Rectal smooth muscle tissue (tissue), 1 donor: Measurements from ENCODE around the gene HOGA1.
"Not testable (repeated sequence)": the region's sequence is repeated elsewhere in the genome, so short reads cannot be mapped to it uniquely, and the experiment has no call there.

Experiments
- H3K27ac ChIP-seq: one replicate; pipeline ENCODE4 v1.7.0; 2013; ENCODE audit warnings: low read depth, low read length, inconsistent platforms
- H3K27me3 ChIP-seq: one replicate; pipeline ENCODE4 v1.7.0; 2013; ENCODE audit warnings: low read length; ENCODE audit not compliant: control insufficient read depth, insufficient read depth
- H3K36me3 ChIP-seq: one replicate; pipeline ENCODE4 v1.7.0; 2013; ENCODE audit warnings: low read length; ENCODE audit not compliant: control insufficient read depth, insufficient read depth
- H3K4me1 ChIP-seq: one replicate; pipeline ENCODE4 v1.7.0; 2013; ENCODE audit warnings: low read length; ENCODE audit not compliant: control insufficient read depth, insufficient read depth
- H3K4me3 ChIP-seq: one replicate; pipeline ENCODE4 v1.7.0; 2013; ENCODE audit warnings: low read length
- H3K9ac ChIP-seq: one replicate; pipeline ENCODE4 v1.7.0; 2013; ENCODE audit warnings: low read length

HOGA1 gene

GRCh38 chr10:97575127-97575668 lies 9.0 kb upstream of the HOGA1 start:
- no peak overlapping the region for H3K4me3 ChIP-seq
- H3K9ac ChIP-seq = no peak overlapping the region
- no peaks in the 10 kb centered on the region for H3K4me1 ChIP-seq
- H3K27ac ChIP-seq = no peak overlapping the region
- H3K36me3 ChIP-seq = peaks cover 3% of the 10 kb centered on the region
- H3K27me3 ChIP-seq = no peaks in the 10 kb centered on the region

- not testable (repeated sequence) for H3K27ac ChIP-seq, H3K9ac ChIP-seq, H3K36me3 ChIP-seq, H3K4me1 ChIP-seq, H3K4me3 ChIP-seq, H3K27me3 ChIP-seq
Observed at GRCh38 chr10:97576487-97576886, 7.7 kb upstream of the HOGA1 start.

- Histone ChIP-seq H3K27me3 (no peaks in the 10 kb centered on the region), H3K9ac (no peak overlapping the region), H3K4me1 (no peaks in the 10 kb centered on the region), H3K36me3 (no peaks in the 10 kb centered on the region), H3K4me3 (no peak overlapping the region), H3K27ac (no peak overlapping the region)
Observed at GRCh38 chr10:97577701-97578100, 6.5 kb upstream of the HOGA1 start.

GRCh38 chr10:97578171-97578844 lies 5.9 kb upstream of the HOGA1 start:
- Histone ChIP-seq H3K27me3 (no peaks in the 10 kb centered on the region), H3K9ac (no peak overlapping the region), H3K27ac (no peak overlapping the region), H3K36me3 (no peaks in the 10 kb centered on the region), H3K4me1 (no peaks in the 10 kb centered on the region), H3K4me3 (no peak overlapping the region)

- H3K4me3 ChIP-seq = no peak overlapping the region
- H3K9ac ChIP-seq = no peak overlapping the region
- no peaks in the 10 kb centered on the region for H3K36me3 ChIP-seq
- no peaks in the 10 kb centered on the region for H3K4me1 ChIP-seq
- no peaks in the 10 kb centered on the region for H3K27me3 ChIP-seq
- H3K27ac ChIP-seq = no peak overlapping the region
Observed at GRCh38 chr10:97580421-97581367, 3.5 kb upstream of the HOGA1 start.

GRCh38 chr10:97582169-97582568 lies 2.0 kb upstream of the HOGA1 start:
- H3K36me3 ChIP-seq = no peaks in the 10 kb centered on the region
- no peak overlapping the region for H3K4me3 ChIP-seq
- no peak overlapping the region for H3K9ac ChIP-seq
- H3K27ac ChIP-seq = no peak overlapping the region
- H3K4me1 ChIP-seq = no peaks in the 10 kb centered on the region
- no peaks in the 10 kb centered on the region for H3K27me3 ChIP-seq

GRCh38 chr10:97583476-97583875 lies 713 bp upstream of the HOGA1 start:
- Histone ChIP-seq H3K9ac (no peak overlapping the region), H3K27ac (no peak overlapping the region), H3K4me3 (no peak overlapping the region), H3K36me3 (no peaks in the 10 kb centered on the region), H3K4me1 (no peaks in the 10 kb centered on the region), H3K27me3 (no peaks in the 10 kb centered on the region)

- H3K4me1 ChIP-seq = no peaks in the 10 kb centered on the region
- no peaks in the 10 kb centered on the region for H3K27me3 ChIP-seq
- H3K36me3 ChIP-seq = no peaks in the 10 kb centered on the region
- no peak overlapping the region for H3K4me3 ChIP-seq
- H3K9ac ChIP-seq = no peak overlapping the region
- no peak overlapping the region for H3K27ac ChIP-seq
Observed at GRCh38 chr10:97584798-97585438, 729 bp downstream of the HOGA1 start.

GRCh38 chr10:97585439-97585811 lies 1.2 kb downstream of the HOGA1 start:
- Histone ChIP-seq H3K9ac (no peak overlapping the region), H3K27me3 (no peaks in the 10 kb centered on the region), H3K36me3 (no peaks in the 10 kb centered on the region), H3K27ac (no peak overlapping the region), H3K4me1 (no peaks in the 10 kb centered on the region), H3K4me3 (no peak overlapping the region)

- Histone ChIP-seq H3K4me3 (no peak overlapping the region), H3K36me3 (no peaks in the 10 kb centered on the region), H3K9ac (no peak overlapping the region), H3K4me1 (no peaks in the 10 kb centered on the region), H3K27ac (no peak overlapping the region), H3K27me3 (no peaks in the 10 kb centered on the region)
Observed at GRCh38 chr10:97587183-97587582, 3.0 kb downstream of the HOGA1 start.

- no peaks in the 10 kb centered on the region for H3K36me3 ChIP-seq
- no peaks in the 10 kb centered on the region for H3K4me1 ChIP-seq
- H3K27me3 ChIP-seq = no peaks in the 10 kb centered on the region
- no peak within 1 kb of the TSS for H3K9ac ChIP-seq
- H3K27ac ChIP-seq = no peak within 1 kb of the TSS
- H3K4me3 ChIP-seq = no peak within 1 kb of the TSS
Observed at GRCh38 chr10:97589479-97589878, 5.3 kb downstream of the HOGA1 start, which contains the start of gene C10orf62. C10orf62 (plus strand) TSS chr10:97589721; CDS start chr10:97589898, 177 bp downstream.

GRCh38 chr10:97590082-97590747 lies 6.0 kb downstream of the HOGA1 start:
- Histone ChIP-seq H3K4me1 (no peaks in the 10 kb centered on the region), H3K27me3 (no peaks in the 10 kb centered on the region), H3K27ac (no peak overlapping the region), H3K4me3 (no peak overlapping the region), H3K9ac (no peak overlapping the region), H3K36me3 (no peaks in the 10 kb centered on the region)
